Lung (tissue), 12 donors: ENCODE results near the gene CANX. TPM values are rescaled to one million over a fixed set of nuclear protein-coding genes. Genes with fewer than 3 reads are reported as not detected.

Experiments used
- ATAC-seq: fragments of 200-7000 bp; cut with Tn5 transposase; one replicate; pipeline ENCODE4 v1.9.1; 2020; ENCODE audit warnings: moderate number of reproducible peaks; ENCODE audit not compliant: insufficient read depth, low FRiP score
- DNase-seq, 3 donors: peaks; one replicate each; pipeline ENCODE4 v3.0.0-alpha.2; 2013 to 2017
- H3K27ac ChIP-seq, 2 donors: one replicate each; pipeline ENCODE4 v1.5.1; 2013; ENCODE audit warnings: mild to moderate bottlenecking in 2 of 2, moderate library complexity in 2 of 2, control low read depth in 1 of 2, inconsistent platforms in 1 of 2, low read depth in 1 of 2, low read length in 1 of 2
- H3K27me3 ChIP-seq, 3 donors: one replicate each; pipeline ENCODE4 v1.5.1; 2013; ENCODE audit warnings: low read length in 2 of 3; ENCODE audit not compliant: control insufficient read depth in 3 of 3, insufficient read depth in 3 of 3
- H3K36me3 ChIP-seq, 4 donors: one replicate each; pipeline ENCODE4 v1.5.1; 2013; ENCODE audit warnings: low read length in 4 of 4, mild to moderate bottlenecking in 1 of 4, moderate library complexity in 1 of 4; ENCODE audit not compliant: control insufficient read depth in 4 of 4, insufficient read depth in 4 of 4
- H3K4me1 ChIP-seq, 5 donors: one replicate each; pipeline ENCODE4 v1.5.1; 2013; ENCODE audit warnings: low read length in 5 of 5, mild to moderate bottlenecking in 2 of 5, moderate library complexity in 1 of 5; ENCODE audit not compliant: control insufficient read depth in 5 of 5, insufficient read depth in 5 of 5
- H3K4me3 ChIP-seq: one replicate; pipeline ENCODE4 v1.5.1; 2013; ENCODE audit warnings: mild to moderate bottlenecking, control low read depth, moderate library complexity
- H3K9ac ChIP-seq, 2 donors: one replicate each; pipeline ENCODE4 v1.5.1; 2013; ENCODE audit warnings: low read length in 2 of 2, control low read depth in 1 of 2; ENCODE audit not compliant: insufficient read depth in 1 of 2
- H3K9me3 ChIP-seq, 4 donors: one replicate each; pipeline ENCODE4 v1.5.1; 2013; ENCODE audit warnings: low read length in 3 of 4, mild to moderate bottlenecking in 1 of 4, moderate library complexity in 1 of 4; ENCODE audit not compliant: control insufficient read depth in 4 of 4, insufficient read depth in 3 of 4
- CTCF ChIP-seq: IDR thresholded peaks from 2 replicates; pipeline ENCODE4 v1.5.1; 2012; ENCODE audit warnings: mild to moderate bottlenecking; ENCODE audit errors: control extremely low read depth, extremely low read depth
- WGBS, 2 donors: extraction: QIAGEN DNeasy Blood & Tissue Kit; methylation state at CpG; one replicate each; pipeline ENCODE4 v1.1.7; 2013; 5-methylcytosine and 5-hydroxymethylcytosine counted together
- polyA plus RNA-seq, 2 donors: library from polyadenylated mRNA; stranded (reverse); fragments of 200-250 nt; gene quantifications; one replicate each; pipeline ENCODE4 v1.2.1, GENCODE V29; 2013
- total RNA-seq, 2 donors: library from RNA; depleted of rRNA in 1 of 2; stranded (reverse); fragments of >200 nt in 1 of 2; gene quantifications; one replicate each; pipeline ENCODE4 v1.2.1, GENCODE V29; 2014 to 2021
- donor health status: control.
- donor health status: control.
- donor health status: Bipolar disorder and iron deficiency.
- donor health status: healthy.
- donor health status: DM: yes; HTN: yes; CAD: no.

The CANX gene
- total and polyA plus RNA-seq, 4 donors, result 132 to 924 (median 294) TPM

- DNase-seq, result no peak
- Histone ChIP-seq H3K9me3 (no peaks in the 10 kb centered on the region), H3K36me3 (peaks cover 0 to 5% (median 4%) of the 10 kb centered on the region in 4 donors), H3K27ac (no peak overlapping the region), H3K4me1 (peaks cover 0 to 15% (median 11%) of the 10 kb centered on the region in 5 donors), H3K4me3 (no peak overlapping the region), H3K27me3 (no peaks in the 10 kb centered on the region), H3K9ac (no peak overlapping the region)
- 70 to 74% methylated on average over 5 of the region's 5 CpGs for WGBS, 2 donors
- no peak for TF ChIP-seq CTCF
- ATAC-seq, result peak; percentile 36
These were observed 55.2 kb downstream of the CANX start for GRCh38 chr5:179753971-179754370.

- H3K9me3 ChIP-seq, result no peaks in the 10 kb centered on the region
- no peak overlapping the region for H3K4me3 ChIP-seq
- H3K9ac ChIP-seq, result no peak overlapping the region
- peaks cover 0 to 3% (median under 1%) of the 10 kb centered on the region in 4 donors for H3K36me3 ChIP-seq
- H3K27me3 ChIP-seq, result no peaks in the 10 kb centered on the region
- peak in 1 of 3 donors; percentile 12 for DNase-seq
- peaks cover 0 to 20% (median 9%) of the 10 kb centered on the region in 5 donors for H3K4me1 ChIP-seq
- 44 to 46% methylated on average over 2 of the region's 2 CpGs for WGBS, 2 donors
- no peak for ATAC-seq
- no peak for TF ChIP-seq CTCF
- H3K27ac ChIP-seq, result peak overlapping the region in 1 of 2 donors; percentile 41
These were observed 56.3 kb downstream of the CANX start for GRCh38 chr5:179755022-179755421.

- Histone ChIP-seq H3K36me3 (peaks cover 0 to 3% (median 0%) of the 10 kb centered on the region in 4 donors), H3K9me3 (no peaks in the 10 kb centered on the region), H3K9ac (no peak overlapping the region), H3K4me1 (peaks cover 7 to 22% (median 17%) of the 10 kb centered on the region in 5 donors), H3K27me3 (no peaks in the 10 kb centered on the region), H3K4me3 (no peak overlapping the region), H3K27ac (peak overlapping the region in 1 of 2 donors; percentile 29)
- DNase-seq (no peak), ATAC-seq (no peak)
- WGBS, 2 donors, result 30 to 76% methylated on average over 8 of the region's 8 CpGs
- no peak for TF ChIP-seq CTCF
These were observed 60.2 kb downstream of the CANX start for GRCh38 chr5:179758955-179759354.
